ENCODE results near the gene EN1.

Gene EN1

DNA sequence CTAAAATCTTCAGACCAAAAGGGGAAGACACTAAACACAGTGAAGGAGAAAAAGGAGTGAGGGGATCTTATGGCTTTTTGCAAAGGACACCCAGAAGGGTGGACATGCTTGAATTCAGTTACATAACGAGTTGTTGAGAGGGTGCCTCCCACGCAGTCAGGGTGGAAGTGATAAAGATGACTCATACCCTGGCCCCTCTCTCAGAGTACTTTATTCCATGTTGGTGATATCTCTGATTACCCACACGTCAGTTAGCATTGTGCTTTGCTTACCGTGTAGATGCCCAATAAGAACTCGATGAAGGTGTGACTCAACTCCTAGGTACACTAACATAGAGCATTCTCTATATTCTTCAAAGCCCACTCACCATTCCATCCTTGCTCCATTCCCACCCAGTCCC, 44.4 kb downstream of the EN1 start:
- no peak overlapping the region for H3K4me3 ChIP-seq (ENCODE audit: low read length)
- DNase-seq (ENCODE audit: low read depth): no peak
- TF ChIP-seq CTCF (conservative IDR thresholded peaks at IDR 0.05; ENCODE audit: low read depth, low read length): no peak

DNA sequence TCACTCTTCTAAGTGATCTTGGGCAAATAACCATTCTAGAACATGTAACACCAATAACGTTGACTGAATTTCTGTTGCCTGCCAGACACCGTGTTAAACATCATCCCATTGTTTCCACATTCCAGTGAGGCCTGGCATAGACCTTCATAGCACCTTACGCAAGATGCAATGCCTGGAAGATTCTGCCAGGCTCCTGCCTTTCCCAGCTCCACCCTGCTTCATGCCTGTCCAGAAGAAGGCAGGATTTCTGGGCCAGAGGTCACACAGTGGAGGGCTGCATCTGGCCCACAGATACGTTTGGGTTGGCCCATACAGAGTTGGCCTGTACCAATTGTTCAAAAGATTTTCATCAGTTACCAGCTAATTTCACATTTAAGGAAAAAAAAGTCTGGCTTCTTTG, 46.3 kb downstream of the EN1 start:
- no peak for DNase-seq (ENCODE audit: low read depth)
- no peak for TF ChIP-seq CTCF (conservative IDR thresholded peaks at IDR 0.05; ENCODE audit: low read depth, low read length)
- H3K4me3 ChIP-seq (ENCODE audit: low read length): no peak overlapping the region

DNA sequence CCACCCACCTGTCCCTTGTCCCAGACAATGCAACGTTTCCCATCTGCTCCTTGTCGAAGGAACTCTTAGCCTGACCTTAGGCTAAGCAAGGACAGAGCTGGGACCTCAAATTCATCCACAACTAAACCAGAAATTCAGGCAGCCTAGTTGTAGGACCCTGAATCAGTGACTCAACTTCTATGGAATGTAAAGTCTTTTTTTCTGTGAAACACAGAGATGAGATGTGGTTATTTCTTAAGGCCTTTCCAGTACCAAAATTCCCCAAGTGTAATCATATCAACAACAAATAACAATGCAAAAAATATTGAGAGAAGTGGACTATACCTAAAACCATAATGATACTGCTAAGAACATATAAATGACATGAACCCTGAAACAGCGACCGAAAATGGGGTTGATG, 46.7 kb downstream of the EN1 start:
- TF ChIP-seq CTCF (conservative IDR thresholded peaks at IDR 0.05; ENCODE audit: low read depth, low read length): no peak
- H3K4me3 ChIP-seq (ENCODE audit: low read length): no peak overlapping the region
- DNase-seq (ENCODE audit: low read depth): no peak

- H3K4me3 ChIP-seq (ENCODE audit: low read length): no peak overlapping the region
- TF ChIP-seq CTCF (conservative IDR thresholded peaks at IDR 0.05; ENCODE audit: low read depth, low read length): no peak
- DNase-seq (ENCODE audit: low read depth): no peak
These were observed 52.9 kb downstream of the EN1 start for GRCh38 chr2:118794546-118794945.
